ENCODE results near the gene CLCN1.

GRCh38 chr7:143398616-143399015 lies 82.7 kb downstream of the CLCN1 start:
- TF ChIP-seq CTCF (conservative IDR thresholded peaks at IDR 0.05), result no peak
- TF ChIP-seq ZFX (IDR thresholded peaks at IDR 0.05), result no peak

All from C4-2B (cell line).